SK-N-SH (cell line): ENCODE measurements around the gene TARDBP.

Experiments
- CHD2 ChIP-seq: fragments of 150-350 bp; IDR thresholded peaks from 2 replicates; pipeline ENCODE4 v1.6.1; 2018; ENCODE audit warnings: low read length; ENCODE audit not compliant: partially characterized antibody
- CTCF ChIP-seq: fragments of 200-600 bp; sonication (generic); IDR thresholded peaks from 2 replicates; pipeline ENCODE4 v1.6.1; 2017; ENCODE audit warnings: antibody characterized with exemption, mild to moderate bottlenecking, moderate library complexity
- MAX ChIP-seq: IDR thresholded peaks from 2 replicates; pipeline ENCODE4 v1.4.0; 2012; ENCODE audit warnings: low read depth
- RFX5 ChIP-seq: IDR thresholded peaks from 2 replicates; pipeline ENCODE4 v1.6.1; 2012; ENCODE audit warnings: mild to moderate bottlenecking, improper control_type of control experiment, low read length
- SMC3 ChIP-seq: IDR thresholded peaks from 2 replicates; pipeline ENCODE4 v1.6.1; 2012; ENCODE audit warnings: low read depth, low read length, improper control_type of control experiment
- TCF12 ChIP-seq: IDR thresholded peaks from 2 replicates; pipeline ENCODE4 v1.4.0; 2012
- TF ChIP-seq, protein P1 (sequence below): IDR thresholded peaks from 2 replicates; pipeline ENCODE4 v1.4.0; 2012; ENCODE audit warnings: low read depth, borderline replicate concordance

DNA sequence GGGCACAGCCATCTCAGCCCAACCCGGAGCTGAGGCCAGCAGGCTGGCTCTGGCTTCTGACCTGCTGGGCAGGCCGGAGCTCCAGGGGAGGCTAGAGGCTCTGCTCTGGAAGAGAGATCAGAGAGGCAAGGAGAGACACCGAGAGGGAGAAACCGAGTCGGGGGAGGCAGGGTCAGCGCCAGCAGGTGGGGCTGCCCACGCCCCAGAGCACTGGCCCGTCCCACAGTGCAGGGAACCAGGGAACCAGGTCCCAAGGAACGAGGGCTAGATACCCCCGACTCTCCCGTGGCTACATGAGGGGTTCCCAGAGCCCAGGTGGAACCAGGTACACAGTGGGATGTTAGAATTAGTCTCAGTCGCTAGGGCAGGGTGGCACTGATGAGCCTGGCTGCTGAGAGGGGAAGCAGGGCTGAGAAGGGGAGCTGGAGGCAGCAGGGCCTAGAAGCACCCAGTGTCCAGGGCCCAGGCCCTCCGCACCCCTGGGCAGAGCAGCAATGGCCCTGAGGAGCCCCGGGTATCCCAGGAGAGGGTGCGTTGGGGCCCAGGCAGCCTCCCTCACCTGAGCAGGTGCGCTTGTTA lies 32.5 kb downstream of the TARDBP start:
- TF ChIP-seq MAX (no peak), SMC3 (no peak), CTCF (no peak), TCF12 (no peak), RFX5 (no peak), CHD2 (no peak)
- TF ChIP-seq, protein P1, sequence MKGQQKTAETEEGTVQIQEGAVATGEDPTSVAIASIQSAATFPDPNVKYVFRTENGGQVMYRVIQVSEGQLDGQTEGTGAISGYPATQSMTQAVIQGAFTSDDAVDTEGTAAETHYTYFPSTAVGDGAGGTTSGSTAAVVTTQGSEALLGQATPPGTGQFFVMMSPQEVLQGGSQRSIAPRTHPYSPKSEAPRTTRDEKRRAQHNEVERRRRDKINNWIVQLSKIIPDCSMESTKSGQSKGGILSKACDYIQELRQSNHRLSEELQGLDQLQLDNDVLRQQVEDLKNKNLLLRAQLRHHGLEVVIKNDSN, result no peak
